ENCODE data around the gene PPP4R2.

The PPP4R2 gene

DNA sequence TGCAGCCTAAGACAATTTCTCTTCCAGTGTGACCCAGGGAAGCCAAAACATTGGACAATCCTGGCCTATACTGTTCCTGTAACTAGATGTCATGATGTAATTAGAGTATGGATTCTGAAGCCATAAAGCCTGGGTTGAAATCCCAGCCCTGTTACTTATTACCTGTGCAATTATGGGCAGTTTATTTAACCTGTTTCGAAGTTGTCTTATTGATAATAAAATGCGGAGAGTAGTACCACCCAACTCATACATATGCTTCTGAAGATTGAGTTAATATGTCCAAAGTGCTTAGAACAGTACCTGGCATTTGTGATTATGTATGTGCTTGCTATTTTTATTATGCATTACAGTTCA lies 30.1 kb downstream of the PPP4R2 start:
- TF ChIP-seq ZFP3 (CRISPR knock-in tag; IDR thresholded peaks at IDR 0.05) (no peak), ZNF70 (CRISPR knock-in tag; IDR thresholded peaks at IDR 0.05) (no peak)
- TF ChIP-seq, protein P1, sequence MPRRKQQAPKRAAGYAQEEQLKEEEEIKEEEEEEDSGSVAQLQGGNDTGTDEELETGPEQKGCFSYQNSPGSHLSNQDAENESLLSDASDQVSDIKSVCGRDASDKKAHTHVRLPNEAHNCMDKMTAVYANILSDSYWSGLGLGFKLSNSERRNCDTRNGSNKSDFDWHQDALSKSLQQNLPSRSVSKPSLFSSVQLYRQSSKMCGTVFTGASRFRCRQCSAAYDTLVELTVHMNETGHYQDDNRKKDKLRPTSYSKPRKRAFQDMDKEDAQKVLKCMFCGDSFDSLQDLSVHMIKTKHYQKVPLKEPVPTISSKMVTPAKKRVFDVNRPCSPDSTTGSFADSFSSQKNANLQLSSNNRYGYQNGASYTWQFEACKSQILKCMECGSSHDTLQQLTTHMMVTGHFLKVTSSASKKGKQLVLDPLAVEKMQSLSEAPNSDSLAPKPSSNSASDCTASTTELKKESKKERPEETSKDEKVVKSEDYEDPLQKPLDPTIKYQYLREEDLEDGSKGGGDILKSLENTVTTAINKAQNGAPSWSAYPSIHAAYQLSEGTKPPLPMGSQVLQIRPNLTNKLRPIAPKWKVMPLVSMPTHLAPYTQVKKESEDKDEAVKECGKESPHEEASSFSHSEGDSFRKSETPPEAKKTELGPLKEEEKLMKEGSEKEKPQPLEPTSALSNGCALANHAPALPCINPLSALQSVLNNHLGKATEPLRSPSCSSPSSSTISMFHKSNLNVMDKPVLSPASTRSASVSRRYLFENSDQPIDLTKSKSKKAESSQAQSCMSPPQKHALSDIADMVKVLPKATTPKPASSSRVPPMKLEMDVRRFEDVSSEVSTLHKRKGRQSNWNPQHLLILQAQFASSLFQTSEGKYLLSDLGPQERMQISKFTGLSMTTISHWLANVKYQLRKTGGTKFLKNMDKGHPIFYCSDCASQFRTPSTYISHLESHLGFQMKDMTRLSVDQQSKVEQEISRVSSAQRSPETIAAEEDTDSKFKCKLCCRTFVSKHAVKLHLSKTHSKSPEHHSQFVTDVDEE (CRISPR knock-in tag; IDR thresholded peaks at IDR 0.05), result no peak
- TF ChIP-seq, protein P2, sequence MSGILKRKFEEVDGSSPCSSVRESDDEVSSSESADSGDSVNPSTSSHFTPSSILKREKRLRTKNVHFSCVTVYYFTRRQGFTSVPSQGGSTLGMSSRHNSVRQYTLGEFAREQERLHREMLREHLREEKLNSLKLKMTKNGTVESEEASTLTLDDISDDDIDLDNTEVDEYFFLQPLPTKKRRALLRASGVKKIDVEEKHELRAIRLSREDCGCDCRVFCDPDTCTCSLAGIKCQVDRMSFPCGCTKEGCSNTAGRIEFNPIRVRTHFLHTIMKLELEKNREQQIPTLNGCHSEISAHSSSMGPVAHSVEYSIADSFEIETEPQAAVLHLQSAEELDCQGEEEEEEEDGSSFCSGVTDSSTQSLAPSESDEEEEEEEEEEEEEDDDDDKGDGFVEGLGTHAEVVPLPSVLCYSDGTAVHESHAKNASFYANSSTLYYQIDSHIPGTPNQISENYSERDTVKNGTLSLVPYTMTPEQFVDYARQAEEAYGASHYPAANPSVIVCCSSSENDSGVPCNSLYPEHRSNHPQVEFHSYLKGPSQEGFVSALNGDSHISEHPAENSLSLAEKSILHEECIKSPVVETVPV (CRISPR knock-in tag; IDR thresholded peaks at IDR 0.05), result no peak
- ATAC-seq, result no peak

DNA sequence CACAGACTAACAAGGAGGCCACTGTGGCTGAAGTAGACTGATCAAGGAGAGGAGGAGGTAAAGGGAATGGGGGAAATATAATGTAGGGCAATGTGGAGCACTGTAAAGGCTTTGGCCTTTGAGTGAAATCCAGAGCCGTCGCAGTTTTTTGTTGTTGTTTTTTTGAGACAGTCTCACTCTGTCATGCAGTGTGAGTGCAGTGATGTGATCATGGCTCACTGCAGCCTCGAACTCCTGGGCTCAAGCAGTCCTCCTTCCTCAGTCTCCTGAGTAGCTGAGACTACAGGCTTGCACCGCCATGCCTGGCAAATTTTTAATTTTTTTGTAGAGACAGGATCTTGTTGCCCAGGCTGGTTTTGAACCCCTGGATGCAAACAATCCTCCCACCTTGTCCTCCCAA lies 32.2 kb downstream of the PPP4R2 start:
- ATAC-seq, result no peak; the same call in 2 of the 3 replicates
- TF ChIP-seq GLIS3 (CRISPR knock-in tag; IDR thresholded peaks at IDR 0.05), result no peak
- TF ChIP-seq, protein P3, sequence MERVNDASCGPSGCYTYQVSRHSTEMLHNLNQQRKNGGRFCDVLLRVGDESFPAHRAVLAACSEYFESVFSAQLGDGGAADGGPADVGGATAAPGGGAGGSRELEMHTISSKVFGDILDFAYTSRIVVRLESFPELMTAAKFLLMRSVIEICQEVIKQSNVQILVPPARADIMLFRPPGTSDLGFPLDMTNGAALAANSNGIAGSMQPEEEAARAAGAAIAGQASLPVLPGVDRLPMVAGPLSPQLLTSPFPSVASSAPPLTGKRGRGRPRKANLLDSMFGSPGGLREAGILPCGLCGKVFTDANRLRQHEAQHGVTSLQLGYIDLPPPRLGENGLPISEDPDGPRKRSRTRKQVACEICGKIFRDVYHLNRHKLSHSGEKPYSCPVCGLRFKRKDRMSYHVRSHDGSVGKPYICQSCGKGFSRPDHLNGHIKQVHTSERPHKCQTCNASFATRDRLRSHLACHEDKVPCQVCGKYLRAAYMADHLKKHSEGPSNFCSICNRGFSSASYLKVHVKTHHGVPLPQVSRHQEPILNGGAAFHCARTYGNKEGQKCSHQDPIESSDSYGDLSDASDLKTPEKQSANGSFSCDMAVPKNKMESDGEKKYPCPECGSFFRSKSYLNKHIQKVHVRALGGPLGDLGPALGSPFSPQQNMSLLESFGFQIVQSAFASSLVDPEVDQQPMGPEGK (CRISPR knock-in tag; IDR thresholded peaks at IDR 0.05; ENCODE audit: borderline replicate concordance), result no peak
- TF ChIP-seq, protein P2 (CRISPR knock-in tag; IDR thresholded peaks at IDR 0.05), result no peak
- no peak for TF ChIP-seq SNAI2 (CRISPR knock-in tag; IDR thresholded peaks at IDR 0.05)
- no peak for TF ChIP-seq TOX (CRISPR knock-in tag; IDR thresholded peaks at IDR 0.05; ENCODE audit: borderline replicate concordance)
- TF ChIP-seq, protein P4, sequence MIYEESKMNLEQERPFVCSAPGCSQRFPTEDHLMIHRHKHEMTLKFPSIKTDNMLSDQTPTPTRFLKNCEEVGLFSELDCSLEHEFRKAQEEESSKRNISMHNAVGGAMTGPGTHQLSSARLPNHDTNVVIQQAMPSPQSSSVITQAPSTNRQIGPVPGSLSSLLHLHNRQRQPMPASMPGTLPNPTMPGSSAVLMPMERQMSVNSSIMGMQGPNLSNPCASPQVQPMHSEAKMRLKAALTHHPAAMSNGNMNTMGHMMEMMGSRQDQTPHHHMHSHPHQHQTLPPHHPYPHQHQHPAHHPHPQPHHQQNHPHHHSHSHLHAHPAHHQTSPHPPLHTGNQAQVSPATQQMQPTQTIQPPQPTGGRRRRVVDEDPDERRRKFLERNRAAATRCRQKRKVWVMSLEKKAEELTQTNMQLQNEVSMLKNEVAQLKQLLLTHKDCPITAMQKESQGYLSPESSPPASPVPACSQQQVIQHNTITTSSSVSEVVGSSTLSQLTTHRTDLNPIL (CRISPR knock-in tag; IDR thresholded peaks at IDR 0.05; ENCODE audit: low read depth), result no peak
- TF ChIP-seq, protein P1 (CRISPR knock-in tag; IDR thresholded peaks at IDR 0.05), result no peak
- no peak for TF ChIP-seq RARB (CRISPR knock-in tag; IDR thresholded peaks at IDR 0.05)
- TF ChIP-seq ZC3H10 (CRISPR knock-in tag; IDR thresholded peaks at IDR 0.05), result no peak
- TF ChIP-seq ISL1 (CRISPR knock-in tag; IDR thresholded peaks at IDR 0.05), result no peak
- no peak for TF ChIP-seq ZNF565 (CRISPR knock-in tag; conservative IDR thresholded peaks at IDR 0.05; ENCODE audit: low read depth)
- TF ChIP-seq, protein P5, sequence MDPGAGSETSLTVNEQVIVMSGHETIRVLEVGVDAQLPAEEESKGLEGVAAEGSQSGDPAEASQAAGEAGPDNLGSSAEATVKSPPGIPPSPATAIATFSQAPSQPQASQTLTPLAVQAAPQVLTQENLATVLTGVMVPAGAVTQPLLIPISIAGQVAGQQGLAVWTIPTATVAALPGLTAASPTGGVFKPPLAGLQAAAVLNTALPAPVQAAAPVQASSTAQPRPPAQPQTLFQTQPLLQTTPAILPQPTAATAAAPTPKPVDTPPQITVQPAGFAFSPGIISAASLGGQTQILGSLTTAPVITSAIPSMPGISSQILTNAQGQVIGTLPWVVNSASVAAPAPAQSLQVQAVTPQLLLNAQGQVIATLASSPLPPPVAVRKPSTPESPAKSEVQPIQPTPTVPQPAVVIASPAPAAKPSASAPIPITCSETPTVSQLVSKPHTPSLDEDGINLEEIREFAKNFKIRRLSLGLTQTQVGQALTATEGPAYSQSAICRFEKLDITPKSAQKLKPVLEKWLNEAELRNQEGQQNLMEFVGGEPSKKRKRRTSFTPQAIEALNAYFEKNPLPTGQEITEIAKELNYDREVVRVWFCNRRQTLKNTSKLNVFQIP (CRISPR knock-in tag; IDR thresholded peaks at IDR 0.05; ENCODE audit: borderline replicate concordance, low read depth), result no peak
- no peak for TF ChIP-seq ZNF8 (CRISPR knock-in tag; IDR thresholded peaks at IDR 0.05)
- no peak for TF ChIP-seq BACH2 (CRISPR knock-in tag; IDR thresholded peaks at IDR 0.05; ENCODE audit: borderline replicate concordance)
- no peak for TF ChIP-seq ESRRG (CRISPR knock-in tag; IDR thresholded peaks at IDR 0.05)
- no peak for TF ChIP-seq TCF4 (CRISPR knock-in tag; IDR thresholded peaks at IDR 0.05; ENCODE audit: borderline replicate concordance)
- no peak for TF ChIP-seq ZFP3 (CRISPR knock-in tag; IDR thresholded peaks at IDR 0.05)
- TF ChIP-seq OSR1 (CRISPR knock-in tag; IDR thresholded peaks at IDR 0.05), result no peak

Data from SK-N-SH treated with all-trans-retinoic acid at 6 μM for 48 hours (cell line).